Peyer's patch (tissue), 4 donors: ENCODE measurements around the gene SPRED1.

Experiments used
- CTCF ChIP-seq, 6 experiments: fragments of 450-650 bp in 4 of 6; fragments of 200-600 bp in 2 of 6; sonication (generic) in 1 of 6; IDR thresholded peaks; one replicate each; pipeline ENCODE4 v1.5.1; 2017 to 2019; ENCODE audit warnings: antibody characterized with exemption in 6 of 6, mild to moderate bottlenecking in 3 of 6, moderate library complexity in 1 of 6
- POLR2A ChIP-seq, 2 donors: fragments of 450-650 bp; IDR thresholded peaks; one replicate each; pipeline ENCODE4 v1.5.1; 2017; ENCODE audit warnings: antibody characterized with exemption in 2 of 2, mild to moderate bottlenecking in 2 of 2, moderate library complexity in 2 of 2

GRCh38 chr15:38255690-38256089, 3.1 kb downstream of the SPRED1 start:
- TF ChIP-seq CTCF (IDR thresholded peaks at IDR 0.05) (no peak), POLR2A (IDR thresholded peaks at IDR 0.05) (no peak)
